SK-N-SH (cell line): Measurements from ENCODE around the gene CCDC167.

Source experiments
- EP300 ChIP-seq, 2 experiments: IDR thresholded peaks; 2 replicates each; pipeline versions ENCODE4 v1.4.0 to v1.6.1; 2012; ENCODE audit warnings: borderline replicate concordance in 1 of 2, low read depth in 1 of 2, low read length in 1 of 2
- EZH2phosphoT487 ChIP-seq: fragments of 200-600 bp; sonication (generic); IDR thresholded peaks from 2 replicates; pipeline ENCODE4 v1.6.1; 2017; ENCODE audit warnings: low read depth, mixed run types, mild to moderate bottlenecking, antibody characterized with exemption, moderate library complexity, borderline replicate concordance
- POLR2AphosphoS5 ChIP-seq: IDR thresholded peaks from 2 replicates; pipeline ENCODE4 v1.6.1; 2012; ENCODE audit warnings: low read depth, low read length
- RAD21 ChIP-seq: IDR thresholded peaks from 2 replicates; pipeline ENCODE4 v1.6.1; 2012; ENCODE audit warnings: mild to moderate bottlenecking, low read length
- REST ChIP-seq: IDR thresholded peaks from 2 replicates; pipeline ENCODE4 v1.6.1; 2012; ENCODE audit warnings: mild to moderate bottlenecking, low read depth, low read length, moderate library complexity
- RFX5 ChIP-seq: IDR thresholded peaks from 2 replicates; pipeline ENCODE4 v1.6.1; 2012; ENCODE audit warnings: mild to moderate bottlenecking, improper control_type of control experiment, low read length
- RXRA ChIP-seq: IDR thresholded peaks from 2 replicates; pipeline ENCODE4 v1.4.0; 2012; ENCODE audit warnings: low read depth, mild to moderate bottlenecking, borderline replicate concordance
- SIN3A ChIP-seq: IDR thresholded peaks from 2 replicates; pipeline ENCODE4 v1.6.1; 2012; ENCODE audit warnings: low read depth, mild to moderate bottlenecking, low read length, moderate library complexity, borderline replicate concordance
- SMC3 ChIP-seq: IDR thresholded peaks from 2 replicates; pipeline ENCODE4 v1.6.1; 2012; ENCODE audit warnings: low read depth, low read length, improper control_type of control experiment
- USF1 ChIP-seq: IDR thresholded peaks from 2 replicates; pipeline ENCODE4 v1.4.0; 2012; ENCODE audit warnings: low read depth, borderline replicate concordance
- YY1 ChIP-seq: IDR thresholded peaks from 2 replicates; pipeline ENCODE4 v1.4.0; 2012; ENCODE audit warnings: low read depth, mild to moderate bottlenecking
- TF ChIP-seq, protein P1 (sequence below): fragments of 200-600 bp; sonication (generic); IDR thresholded peaks from 2 replicates; pipeline ENCODE4 v1.6.1; 2017; ENCODE audit warnings: antibody characterized with exemption, mild to moderate bottlenecking, moderate library complexity

- TF ChIP-seq, protein P1, sequence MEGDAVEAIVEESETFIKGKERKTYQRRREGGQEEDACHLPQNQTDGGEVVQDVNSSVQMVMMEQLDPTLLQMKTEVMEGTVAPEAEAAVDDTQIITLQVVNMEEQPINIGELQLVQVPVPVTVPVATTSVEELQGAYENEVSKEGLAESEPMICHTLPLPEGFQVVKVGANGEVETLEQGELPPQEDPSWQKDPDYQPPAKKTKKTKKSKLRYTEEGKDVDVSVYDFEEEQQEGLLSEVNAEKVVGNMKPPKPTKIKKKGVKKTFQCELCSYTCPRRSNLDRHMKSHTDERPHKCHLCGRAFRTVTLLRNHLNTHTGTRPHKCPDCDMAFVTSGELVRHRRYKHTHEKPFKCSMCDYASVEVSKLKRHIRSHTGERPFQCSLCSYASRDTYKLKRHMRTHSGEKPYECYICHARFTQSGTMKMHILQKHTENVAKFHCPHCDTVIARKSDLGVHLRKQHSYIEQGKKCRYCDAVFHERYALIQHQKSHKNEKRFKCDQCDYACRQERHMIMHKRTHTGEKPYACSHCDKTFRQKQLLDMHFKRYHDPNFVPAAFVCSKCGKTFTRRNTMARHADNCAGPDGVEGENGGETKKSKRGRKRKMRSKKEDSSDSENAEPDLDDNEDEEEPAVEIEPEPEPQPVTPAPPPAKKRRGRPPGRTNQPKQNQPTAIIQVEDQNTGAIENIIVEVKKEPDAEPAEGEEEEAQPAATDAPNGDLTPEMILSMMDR = no peak
- TF ChIP-seq EZH2phosphoT487 (no peak), RXRA (no peak), RFX5 (no peak), POLR2AphosphoS5 (no peak), RAD21 (no peak), YY1 (no peak), EP300 (IDR thresholded peaks at IDR 0.05; ENCODE audit: borderline replicate concordance in 1 of 2, low read depth in 1 of 2, low read length in 1 of 2) (no peak), SMC3 (no peak), USF1 (no peak), SIN3A (no peak), REST (no peak)
These were observed 11.9 kb downstream of the CCDC167 start for GRCh38 chr6:37487591-37488380.
